AG08396 (cell line): ENCODE results near the gene ARRB1.
"Not testable (repeated sequence)": the region's sequence is repeated elsewhere in the genome, so short reads cannot be mapped to it uniquely, and the experiment has no call there.

Source experiments
- DNase-seq: peaks from one replicate; pipeline ENCODE4 v3.0.0; 2012; ENCODE audit warnings: low spot score, mixed read lengths

Gene ARRB1

DNA sequence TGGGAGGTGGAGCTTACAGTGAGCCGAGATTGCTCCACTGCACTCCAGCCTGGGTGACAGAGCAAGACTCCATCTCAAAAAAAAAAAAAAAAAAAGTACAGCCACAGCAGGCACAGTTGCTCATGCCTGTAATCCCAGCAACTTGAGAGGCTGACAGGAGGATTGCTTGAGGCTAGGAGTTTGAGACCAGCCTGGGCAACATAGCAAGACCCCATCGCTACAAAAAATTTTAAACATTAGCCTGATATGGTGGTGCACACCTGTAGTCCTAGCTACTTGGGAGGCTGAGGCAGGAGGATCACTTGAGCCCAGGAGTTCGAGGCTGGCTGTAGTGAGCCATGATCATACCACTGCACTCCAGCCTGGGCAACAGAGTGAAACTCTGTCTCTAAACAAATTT, 76.7 kb downstream of the ARRB1 start:
- not testable (repeated sequence) for DNase-seq

GRCh38 chr11:75273411-75274391, 77.8 kb downstream of the ARRB1 start:
- DNase-seq = no peak

DNA sequence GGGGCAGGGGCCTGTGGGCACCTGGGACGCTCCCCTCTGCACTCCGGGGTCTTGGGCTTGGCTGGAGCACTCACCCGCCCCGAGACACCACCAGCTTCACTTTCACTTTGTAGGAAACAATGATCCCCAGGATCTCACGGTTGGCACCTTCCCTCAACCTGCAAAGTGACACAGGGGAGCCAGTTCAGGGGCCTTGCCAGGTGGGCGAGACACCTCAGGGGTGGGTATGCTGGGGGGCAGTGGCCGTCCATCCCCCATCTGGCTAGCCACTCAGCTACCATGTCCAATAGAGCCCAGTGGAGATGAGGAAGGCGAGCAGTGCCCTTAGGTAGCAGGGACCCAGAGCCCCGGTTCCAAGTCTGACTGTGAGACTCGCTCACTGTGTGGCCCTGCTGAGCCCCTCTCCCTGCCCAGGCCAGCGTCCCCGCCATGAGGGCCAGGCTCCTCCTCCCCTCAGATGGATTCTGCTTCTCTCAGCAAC, 78.6 kb downstream of the ARRB1 start:
- no peak for DNase-seq

GRCh38 chr11:75272391-75272790, 79.1 kb downstream of the ARRB1 start:
- DNase-seq = no peak

DNA sequence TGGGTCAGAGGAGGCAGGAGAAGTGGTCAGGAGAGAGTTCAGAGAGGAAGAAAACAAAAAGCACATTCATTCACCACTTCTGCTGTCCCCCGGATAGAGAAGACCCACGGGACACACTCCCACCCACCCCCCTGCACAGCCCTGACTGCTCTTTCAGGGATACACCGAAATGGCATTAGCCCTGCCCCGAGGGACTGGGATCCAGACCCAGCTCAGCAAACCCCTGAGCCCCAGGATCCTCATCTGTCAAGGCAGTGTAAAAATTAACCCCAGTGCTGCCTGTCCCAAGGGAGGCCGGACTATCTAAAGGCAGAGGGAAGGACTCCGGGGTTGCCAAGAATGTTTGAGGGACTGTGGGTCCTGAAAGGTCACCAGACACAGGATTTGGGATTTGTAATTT, 79.7 kb downstream of the ARRB1 start:
- no peak for DNase-seq

GRCh38 chr11:75270896-75271418, 80.5 kb downstream of the ARRB1 start:
- DNase-seq = peak; percentile 44

- no peak for DNase-seq
Observed at GRCh38 chr11:75269896-75270295, 81.6 kb downstream of the ARRB1 start.

DNA sequence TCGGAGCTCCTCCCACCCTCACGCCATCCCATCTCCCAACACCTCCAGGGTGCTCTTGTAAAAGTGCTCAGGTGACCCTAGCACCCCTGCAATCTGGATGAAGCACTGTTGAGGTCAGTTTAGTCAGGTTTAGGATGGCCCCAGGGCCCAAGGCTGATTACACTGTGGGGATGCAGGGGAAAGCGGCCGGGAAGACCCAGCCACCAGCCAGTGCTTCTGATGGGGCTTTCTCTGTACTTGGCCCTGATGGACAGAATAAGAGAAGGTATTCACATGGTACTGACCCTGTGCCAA, 82.1 kb downstream of the ARRB1 start:
- no peak for DNase-seq

GRCh38 chr11:75268626-75269366, 82.7 kb downstream of the ARRB1 start:
- DNase-seq = no peak

DNA sequence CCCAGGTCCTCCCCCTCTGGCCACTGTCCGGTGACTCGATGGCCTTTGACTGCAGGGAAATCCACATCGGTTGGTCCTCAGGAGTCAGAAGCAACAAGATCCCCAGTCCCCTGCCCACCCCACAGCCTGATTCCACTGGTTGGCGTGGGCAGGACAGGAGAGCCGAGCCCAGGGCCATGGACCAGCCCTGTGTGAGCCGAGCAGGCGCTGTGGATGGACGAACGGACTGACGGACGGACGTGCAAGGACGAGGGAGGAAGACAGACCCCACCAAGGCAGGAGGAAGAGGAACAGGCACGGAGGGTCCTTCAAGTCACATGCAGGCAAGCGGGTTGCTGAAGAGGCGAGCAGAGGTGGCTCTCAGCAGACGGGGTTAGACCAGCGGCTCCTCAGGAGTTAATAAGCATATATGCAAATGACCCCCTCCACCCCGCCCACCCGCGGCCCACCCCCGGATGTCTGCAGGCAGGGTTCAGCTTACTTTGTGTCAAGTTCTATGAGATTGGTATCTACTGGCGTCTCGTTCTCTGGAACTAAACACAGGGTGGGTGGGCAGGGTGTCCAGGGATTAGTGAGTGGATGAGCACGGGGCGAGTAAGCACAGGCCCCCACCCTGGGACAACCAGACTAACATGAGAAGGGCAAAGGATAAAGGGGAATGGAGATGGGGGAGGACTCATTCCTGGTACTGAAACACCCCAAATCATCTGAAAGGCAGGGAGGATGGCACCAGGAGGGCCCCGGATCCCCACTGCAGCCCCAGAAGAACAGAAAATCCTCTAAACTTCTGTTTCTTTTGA, 84.1 kb downstream of the ARRB1 start:
- DNase-seq = no peak

DNA sequence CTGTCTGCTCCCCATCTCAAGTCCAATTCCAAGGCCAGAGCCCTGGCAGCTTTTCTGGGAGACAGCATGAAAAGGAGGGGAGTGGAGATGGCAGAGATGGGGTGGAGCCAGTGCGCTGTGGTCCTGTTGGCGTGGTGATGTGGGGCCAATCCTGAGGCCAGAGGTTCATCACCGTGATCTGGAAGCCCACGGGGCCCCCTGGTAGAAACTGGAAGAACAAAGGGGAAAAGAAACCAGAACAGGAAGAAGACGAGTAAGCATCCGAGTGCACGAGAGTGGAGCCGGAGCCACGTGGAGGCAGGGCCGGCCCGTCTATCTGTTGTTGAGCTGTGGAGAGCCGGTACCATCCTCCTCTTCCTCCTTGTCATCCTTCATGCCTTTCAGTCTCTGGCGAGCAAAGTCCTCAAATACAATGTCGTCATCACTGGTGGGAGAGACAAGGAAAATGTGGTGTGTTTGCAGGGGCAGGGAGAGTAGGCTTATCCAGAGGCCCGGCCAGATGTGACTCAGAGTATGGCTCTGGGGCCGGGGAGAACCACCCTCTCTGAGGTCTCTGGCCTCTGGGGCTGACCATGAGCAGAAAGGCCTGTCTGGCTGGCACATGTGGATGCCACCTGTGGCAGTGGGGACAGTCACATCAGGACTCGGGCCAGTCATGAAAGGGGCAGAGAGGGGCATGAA, 85.5 kb downstream of the ARRB1 start:
- no peak for DNase-seq

DNA sequence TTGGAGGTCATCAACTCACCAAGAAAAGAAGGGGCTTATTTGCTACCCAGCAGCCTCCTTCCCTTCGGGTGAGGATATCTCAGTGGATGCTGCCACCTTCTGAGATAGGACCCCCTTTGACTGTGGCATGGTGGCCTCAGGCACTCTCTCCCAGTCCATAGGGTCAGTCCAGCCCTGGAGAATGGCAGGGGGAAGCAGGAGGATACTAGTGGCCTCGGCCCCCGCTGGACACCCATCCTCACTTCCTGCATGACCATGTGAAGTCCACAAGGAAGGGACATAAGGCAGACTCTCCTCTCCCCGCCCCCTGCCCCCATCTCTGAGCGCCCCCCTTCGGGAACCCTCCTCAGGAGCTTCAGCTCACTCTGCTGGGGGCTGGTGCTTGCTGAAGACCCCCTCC, 86.5 kb downstream of the ARRB1 start:
- no peak for DNase-seq

DNA sequence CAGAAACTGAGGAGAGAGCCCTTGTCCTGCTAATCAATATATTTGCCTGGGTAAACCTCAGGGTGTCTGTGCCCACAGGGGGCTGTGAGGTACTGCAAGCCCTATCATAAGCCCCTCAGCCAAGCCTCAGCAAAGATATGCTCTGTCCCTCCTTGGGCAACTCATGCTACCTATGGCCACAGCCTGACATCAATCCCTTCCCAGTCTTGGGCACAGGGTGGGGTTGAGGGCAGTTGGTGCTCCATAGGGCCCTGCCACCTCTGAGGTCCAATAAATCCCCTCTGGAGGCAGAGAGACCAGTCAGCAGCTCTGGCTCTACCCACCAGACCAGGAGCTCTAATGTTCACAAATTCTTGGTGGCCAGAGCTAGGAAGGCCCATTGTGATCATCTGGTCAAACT, 87.1 kb downstream of the ARRB1 start:
- DNase-seq = no peak

GRCh38 chr11:75263944-75264349, 87.5 kb downstream of the ARRB1 start:
- no peak for DNase-seq

DNA sequence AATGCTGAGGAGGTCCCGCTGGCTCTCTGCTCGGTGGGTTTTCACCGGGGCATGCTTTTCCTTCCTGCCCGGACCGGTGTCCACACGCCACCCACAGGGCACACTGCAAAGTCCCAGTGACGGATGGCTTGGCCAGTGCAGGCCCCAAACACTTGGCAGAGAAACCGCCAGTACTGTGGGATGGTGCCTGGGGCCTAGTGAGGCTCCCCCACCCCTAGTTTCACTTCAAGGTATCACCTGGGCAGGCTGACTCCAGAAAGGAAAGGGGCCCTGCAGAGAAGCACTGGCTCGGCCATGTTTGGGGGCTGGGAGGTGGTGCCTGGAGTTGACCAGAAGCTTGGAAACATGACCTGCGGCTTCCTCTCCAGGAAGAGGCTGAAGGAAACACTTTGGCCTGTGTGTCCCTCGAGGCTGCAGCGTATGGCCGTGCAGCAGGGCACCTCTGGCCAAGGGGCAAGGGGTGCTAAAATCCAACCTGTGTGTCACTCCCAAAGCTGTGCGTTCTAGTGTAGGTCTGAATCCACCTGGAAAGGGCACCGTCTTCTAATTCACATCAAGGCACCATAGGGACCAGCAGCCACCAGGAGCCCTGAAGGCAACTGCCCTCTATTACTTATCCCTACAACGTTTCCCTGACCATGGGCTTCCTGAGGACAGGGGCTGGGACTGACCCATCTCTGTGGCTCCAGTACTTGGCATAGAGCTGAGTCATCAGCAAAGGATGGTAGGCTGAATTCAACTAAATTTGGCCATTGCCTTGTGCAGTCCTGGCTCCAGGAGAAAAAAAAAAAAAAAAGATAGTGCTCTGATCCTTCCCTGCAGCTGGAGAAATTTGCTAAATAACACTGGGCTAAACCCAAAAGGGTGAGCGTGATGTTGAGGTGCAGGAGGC, 88.3 kb downstream of the ARRB1 start:
- DNase-seq = no peak

- no peak for DNase-seq
Observed at GRCh38 chr11:75262436-75262835, 89.0 kb downstream of the ARRB1 start.

GRCh38 chr11:75261902-75262361, 89.5 kb downstream of the ARRB1 start:
- DNase-seq = no peak

GRCh38 chr11:75260396-75261170, 90.9 kb downstream of the ARRB1 start:
- no peak for DNase-seq

GRCh38 chr11:75254326-75254725, 97.1 kb downstream of the ARRB1 start:
- DNase-seq = no peak

DNA sequence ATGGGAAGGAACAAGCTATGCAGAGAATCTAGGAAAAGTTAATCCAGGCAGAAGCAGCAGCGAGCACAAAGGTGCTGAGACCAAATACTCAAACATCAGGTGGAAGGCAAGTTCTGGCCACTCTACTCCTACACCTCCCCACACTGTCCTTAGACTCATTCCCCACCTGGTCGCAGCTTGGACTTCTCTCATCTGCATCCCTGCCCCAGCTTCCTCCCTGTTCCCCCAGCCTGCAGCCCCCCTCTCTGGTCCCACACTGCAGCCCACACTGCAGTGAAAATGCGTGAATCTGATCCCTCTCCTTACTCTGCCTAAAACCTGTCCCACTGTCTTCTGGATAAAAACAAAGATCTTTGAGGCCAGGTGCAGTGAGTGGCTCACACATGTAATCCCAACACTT, 101.8 kb downstream of the ARRB1 start:
- no peak for DNase-seq
